H1 (cell line): ENCODE data around the gene WFIKKN1. TPM values are rescaled to one million over a fixed set of nuclear protein-coding genes. Genes with fewer than 3 reads are reported as not detected.
"Not testable (repeated sequence)": the region's sequence is repeated elsewhere in the genome, so short reads cannot be mapped to it uniquely, and the experiment has no call there.

Experiments used
- CTCF ChIA-PET: fragments of 300-600 bp; sonication (Branson Sonifier 250); formaldehyde crosslinking; loops from one replicate; lab custom pipeline; 2021; ENCODE audit not compliant: partially characterized antibody; lab: Charles Lee
- POLR2A ChIA-PET: fragments of 300-600 bp; sonication (Branson Sonifier 250); formaldehyde crosslinking; loops from one replicate; lab custom pipeline; 2021; ENCODE audit warnings: inconsistent platforms; ENCODE audit not compliant: partially characterized antibody; lab: Charles Lee
- DNase-seq, 2 experiments: peaks; one replicate each; pipeline versions ENCODE4 v3.0.0 to v3.0.0-alpha.2; 2010 to 2022; ENCODE audit warnings: low spot score in 2 of 2, low read depth in 1 of 2, mixed read lengths in 1 of 2
- FAIRE-seq: peaks from 2 replicates; lab custom pipeline; 2011; peaks lifted over from hg19 to GRCh38; lab: Jason Lieb, UNC
- H2AFZ ChIP-seq: 2 replicates; pipeline ENCODE4 v1.8.1; 2012; ENCODE audit warnings: low read length, inconsistent platforms
- H2AK5ac ChIP-seq: 2 replicates; pipeline ENCODE4 v1.6.1; 2013; ENCODE audit warnings: low read depth, low read length
- H2BK120ac ChIP-seq: replicated peaks from 2 replicates; pipeline ENCODE3; 2013; ENCODE audit warnings: low read depth, low read length, inconsistent platforms
- H2BK12ac ChIP-seq: 2 replicates; pipeline ENCODE4 v1.6.1; 2013; ENCODE audit warnings: low read depth, low read length
- H2BK15ac ChIP-seq: 2 replicates; pipeline ENCODE4 v1.6.1; 2013; ENCODE audit warnings: low read length
- H2BK20ac ChIP-seq: 2 replicates; pipeline ENCODE4 v1.6.1; 2013; ENCODE audit warnings: low read length
- H2BK5ac ChIP-seq: 2 replicates; pipeline ENCODE4 v1.6.1; 2013; ENCODE audit warnings: low read depth, low read length
- H3K14ac ChIP-seq: 2 replicates; pipeline ENCODE4 v1.6.1; 2013; ENCODE audit warnings: inconsistent platforms; ENCODE audit not compliant: insufficient read length
- H3K18ac ChIP-seq: 2 replicates; pipeline ENCODE4 v1.6.1; 2013; ENCODE audit warnings: low read length; ENCODE audit errors: extremely low read depth
- H3K23ac ChIP-seq: 2 replicates; pipeline ENCODE4 v1.6.1; 2013; ENCODE audit warnings: inconsistent platforms; ENCODE audit not compliant: insufficient read length
- H3K23me2 ChIP-seq: 2 replicates; pipeline ENCODE4 v1.6.1; 2013; ENCODE audit warnings: low read depth, low read length
- H3K27ac ChIP-seq: 2 replicates; pipeline ENCODE4 v1.6.1; 2011; ENCODE audit warnings: low read depth, low read length, inconsistent platforms
- H3K27me3 ChIP-seq, 4 experiments: replicated peaks in 1 of 4; 1 replicate in 1 of 4; 2 replicates in 3 of 4; pipeline versions ENCODE4 v1.6.1 to v1.8.1; 2011 to 2013; ENCODE audit warnings: low read length in 3 of 4, mild to moderate bottlenecking in 3 of 4, inconsistent platforms in 2 of 4, mixed read lengths in 2 of 4, moderate library complexity in 1 of 4; ENCODE audit not compliant: control insufficient read depth in 3 of 4, insufficient read depth in 3 of 4; ENCODE audit errors: extremely low read depth in 1 of 4
- H3K36me3 ChIP-seq, 4 experiments: 2 replicates each; pipeline versions ENCODE4 v1.6.1 to v1.8.1; 2011 to 2013; ENCODE audit warnings: mild to moderate bottlenecking in 4 of 4, low read length in 3 of 4, moderate library complexity in 2 of 4, control low read depth in 1 of 4, inconsistent platforms in 1 of 4; ENCODE audit not compliant: insufficient read depth in 4 of 4, control insufficient read depth in 2 of 4
- H3K4ac ChIP-seq: replicated peaks from 2 replicates; pipeline ENCODE3; 2013; ENCODE audit warnings: low read length, low read depth, mixed read lengths, inconsistent platforms; ENCODE audit not compliant: insufficient read length
- H3K4me1 ChIP-seq, 4 experiments: replicated peaks in 1 of 4; 1 replicate in 1 of 4; 2 replicates in 3 of 4; pipeline versions ENCODE4 v1.6.1 to v1.8.1; 2011 to 2013; ENCODE audit warnings: low read length in 3 of 4, inconsistent platforms in 2 of 4, mixed read lengths in 1 of 4; ENCODE audit not compliant: insufficient read depth in 4 of 4, control insufficient read depth in 3 of 4
- H3K4me2 ChIP-seq, 2 experiments: 2 replicates each; pipeline versions ENCODE4 v1.6.1 to v1.8.1; 2011 to 2013; ENCODE audit warnings: low read depth in 2 of 2, low read length in 2 of 2, control low read depth in 1 of 2, inconsistent platforms in 1 of 2, mild to moderate bottlenecking in 1 of 2; ENCODE audit not compliant: insufficient read depth in 1 of 2
- H3K4me3 ChIP-seq, 4 experiments: fragments of 200-600, 300-600 bp in 1 of 4; sonication (generic), shearing (Covaris generic), sonication (Bioruptor Twin) in 1 of 4; 2 replicates each; pipeline versions ENCODE4 v1.5.1 to v1.8.1; 2011 to 2016; ENCODE audit warnings: low read length in 4 of 4, low read depth in 3 of 4, control low read depth in 2 of 4, inconsistent platforms in 2 of 4, mild to moderate bottlenecking in 2 of 4, mixed read lengths in 1 of 4, moderate library complexity in 1 of 4; ENCODE audit not compliant: insufficient read depth in 2 of 4; ENCODE audit errors: extremely low read depth in 1 of 4
- H3K56ac ChIP-seq: replicated peaks from 2 replicates; pipeline ENCODE3; 2013; ENCODE audit warnings: low read depth, mild to moderate bottlenecking, mixed read lengths, low read length, inconsistent platforms; ENCODE audit not compliant: insufficient read length
- H3K79me1 ChIP-seq: 2 replicates; pipeline ENCODE4 v1.6.1; 2013; ENCODE audit warnings: low read depth, low read length, control low read depth
- H3K79me2 ChIP-seq, 2 experiments: 2 replicates each; pipeline versions ENCODE4 v1.6.1 to v1.8.1; 2012 to 2013; ENCODE audit warnings: low read length in 2 of 2, mild to moderate bottlenecking in 2 of 2, inconsistent platforms in 1 of 2; ENCODE audit not compliant: insufficient read depth in 2 of 2, control insufficient read depth in 1 of 2
- H3K9ac ChIP-seq, 4 experiments: replicated peaks in 1 of 4; 1 replicate in 1 of 4; 2 replicates in 3 of 4; pipeline versions ENCODE4 v1.6.1 to v1.8.1; 2011 to 2013; ENCODE audit warnings: low read depth in 3 of 4, low read length in 3 of 4, control low read depth in 2 of 4, mild to moderate bottlenecking in 2 of 4, moderate library complexity in 2 of 4, inconsistent platforms in 1 of 4; ENCODE audit errors: extremely low read depth in 1 of 4
- H3K9me3 ChIP-seq, 2 experiments: 2 replicates each; pipeline versions ENCODE4 v1.6.1 to v1.8.1; 2012 to 2013; ENCODE audit warnings: mild to moderate bottlenecking in 2 of 2, moderate library complexity in 2 of 2, control low read depth in 1 of 2, inconsistent platforms in 1 of 2, low read depth in 1 of 2, low read length in 1 of 2, mixed read lengths in 1 of 2; ENCODE audit not compliant: insufficient read depth in 2 of 2
- H4K20me1 ChIP-seq, 2 experiments: replicated peaks in 1 of 2; 2 replicates each; pipeline versions ENCODE3 to v1.8.1; 2011 to 2013; ENCODE audit warnings: inconsistent platforms in 2 of 2, low read length in 2 of 2, mild to moderate bottlenecking in 1 of 2; ENCODE audit not compliant: insufficient read depth in 2 of 2, control insufficient read depth in 1 of 2
- H4K5ac ChIP-seq: 2 replicates; pipeline ENCODE4 v1.6.1; 2013; ENCODE audit warnings: low read length, low read depth, mixed read lengths, inconsistent platforms; ENCODE audit not compliant: insufficient read length
- H4K8ac ChIP-seq: 2 replicates; pipeline ENCODE4 v1.8.0; 2013; ENCODE audit warnings: mild to moderate bottlenecking, moderate library complexity, low read length, inconsistent platforms; ENCODE audit not compliant: insufficient read depth; ENCODE audit errors: extremely low read depth
- H4K91ac ChIP-seq: replicated peaks from 2 replicates; pipeline ENCODE3; 2013; ENCODE audit warnings: low read length, mixed read lengths, inconsistent platforms; ENCODE audit not compliant: insufficient read length
- WGBS, 2 experiments: shearing (Covaris generic) in 1 of 2; methylation state at CpG; one replicate each; pipeline versions ENCODE4 v1.1.6 to v1.1.7; 2013 to 2015; ENCODE audit warnings: low lambda C conversion rate in 2 of 2, mixed read lengths in 2 of 2, inconsistent platforms in 1 of 2, low coverage in 1 of 2, missing lambda C conversion rate in 1 of 2; ENCODE audit not compliant: insufficient replicate concordance in 2 of 2, insufficient coverage in 1 of 2, insufficient read length in 1 of 2; ENCODE audit errors: extremely low coverage in 1 of 2, missing lambda C conversion rate in 1 of 2; 5-methylcytosine and 5-hydroxymethylcytosine counted together
- polyA plus RNA-seq, 7 experiments: library from polyadenylated mRNA; depleted of rRNA in 3 of 7; stranded (reverse) in 5 of 7; unstranded in 2 of 7; fragments of >200 nt in 5 of 7; fragments of 200-250 nt in 2 of 7; gene quantifications; 1 replicate in 5 of 7; 2 replicates in 1 of 7; 4 replicates in 1 of 7; pipeline versions ENCODE4 v1.2.1 to v1.2.3, GENCODE V29; 2011 to 2013; ENCODE audit warnings: missing spikeins in 2 of 7, mixed read lengths in 2 of 7
- total RNA-seq: library from RNA; stranded (reverse); fragmentation: NEBNext Ultra II Directional; extraction: Animal tissue kit (Norgen Biotek cat#: 25700); gene quantifications from 2 replicates; pipeline ENCODE4 v1.2.1, GENCODE V29; 2021

The WFIKKN1 gene
- total and polyA plus RNA-seq, 2 of the 8 experiments (the other 6 are each of a cell fraction or from before 2014, with no cell fraction given): 11.4 to 15.8 TPM

DNA sequence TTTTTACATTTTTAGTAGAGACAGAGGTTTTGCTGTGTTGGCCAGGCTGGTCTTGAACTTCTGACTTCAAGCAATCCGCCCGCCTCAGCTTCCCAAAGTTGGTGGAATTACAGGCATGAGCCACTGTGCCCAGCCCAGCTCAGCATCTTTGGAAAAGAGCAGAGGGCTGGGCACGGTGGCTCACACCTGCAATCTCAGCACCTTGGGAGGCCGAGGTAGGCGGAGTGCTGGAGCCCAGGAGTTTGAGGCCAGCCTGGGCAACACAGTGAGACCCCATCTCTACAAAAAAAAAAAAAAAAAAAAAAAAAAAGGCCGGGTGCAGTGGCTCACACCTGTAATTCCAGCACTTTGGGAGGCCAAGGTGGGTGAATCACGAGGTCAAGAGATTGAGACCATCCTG, 33.1 kb upstream of the WFIKKN1 start:
- H4K91ac ChIP-seq, H3K18ac ChIP-seq, H3K27ac ChIP-seq, H2BK15ac ChIP-seq, H3K56ac ChIP-seq, H2BK5ac ChIP-seq, H2BK20ac ChIP-seq, H3K23ac ChIP-seq, H3K79me2 ChIP-seq, H2BK120ac ChIP-seq, H2BK12ac ChIP-seq, H4K5ac ChIP-seq, H3K9me3 ChIP-seq, H2AK5ac ChIP-seq, H3K9ac ChIP-seq, H3K4ac ChIP-seq, H2AFZ ChIP-seq, H3K23me2 ChIP-seq, H3K4me1 ChIP-seq, FAIRE-seq, DNase-seq, H3K36me3 ChIP-seq, H3K4me3 ChIP-seq, H3K4me2 ChIP-seq, H4K8ac ChIP-seq, H3K27me3 ChIP-seq, H3K14ac ChIP-seq: not testable (repeated sequence)
- ChIA-PET CTCF (interaction anchor here (0.6 to 1.2 kb wide), 7 partner anchors 27 to 446 kb away, joined by 3 read pairs; no protein-coding TSS in a partner anchor), POLR2A (interaction anchor here (0.8 kb wide), 1 partner anchor 14 kb away, joined by 3 read pairs; no protein-coding TSS in a partner anchor)
- Histone ChIP-seq H4K20me1 (peaks cover 14 to 19% of the 10 kb centered on the region in 2 experiments), H3K79me1 (peaks cover 10% of the 10 kb centered on the region; the same call in 1 of the 2 replicates)
- 92% methylated on average over 4 of the region's 7 CpGs; no CpG with 5 or more reads in 1 of the 2 experiments for WGBS, 2 experiments
